ENCODE measurements around the gene PIP5K1C.

The PIP5K1C gene

GRCh38 chr19:3642987-3643673, 57.1 kb downstream of the PIP5K1C start:
- TF ChIP-seq CTCF (IDR thresholded peaks at IDR 0.05; ENCODE audit: borderline replicate concordance, insufficient read depth, low read depth, low read length), result no peak
- H3K4me3 ChIP-seq (ENCODE audit: low read depth, low read length), result no peak overlapping the region

- TF ChIP-seq CTCF (IDR thresholded peaks at IDR 0.05; ENCODE audit: borderline replicate concordance, insufficient read depth, low read depth, low read length), result no peak
These were observed 58.0 kb downstream of the PIP5K1C start for GRCh38 chr19:3642296-3642695.

GRCh38 chr19:3641515-3642269, 58.6 kb downstream of the PIP5K1C start:
- no peak overlapping the region for H3K4me3 ChIP-seq (ENCODE audit: low read depth, low read length)
- no peak for TF ChIP-seq CTCF (IDR thresholded peaks at IDR 0.05; ENCODE audit: borderline replicate concordance, insufficient read depth, low read depth, low read length)

More at GRCh38 chr19:3642296-3642695, 58.0 kb downstream of the PIP5K1C start:
- no peak overlapping the region for H3K4me3 ChIP-seq (ENCODE audit: low read depth, low read length)

GRCh38 chr19:3639479-3639878, 60.8 kb downstream of the PIP5K1C start:
- H3K4me3 ChIP-seq (ENCODE audit: low read depth, low read length), result no peak overlapping the region
- no peak for TF ChIP-seq CTCF (IDR thresholded peaks at IDR 0.05; ENCODE audit: borderline replicate concordance, insufficient read depth, low read depth, low read length)

- H3K4me3 ChIP-seq (ENCODE audit: low read depth, low read length), result no peak overlapping the region
- TF ChIP-seq CTCF (IDR thresholded peaks at IDR 0.05; ENCODE audit: borderline replicate concordance, insufficient read depth, low read depth, low read length), result no peak
These were observed 61.8 kb downstream of the PIP5K1C start for GRCh38 chr19:3638208-3639193.

GRCh38 chr19:3637621-3638020, 62.6 kb downstream of the PIP5K1C start:
- TF ChIP-seq CTCF (IDR thresholded peaks at IDR 0.05; ENCODE audit: borderline replicate concordance, insufficient read depth, low read depth, low read length), result no peak
- no peak overlapping the region for H3K4me3 ChIP-seq (ENCODE audit: low read depth, low read length)

Measured in GM12875 (cell line).